AG08395 (cell line): ENCODE data around the gene KLK6.

Experiments
- DNase-seq: peaks from one replicate; pipeline ENCODE4 v3.0.0; 2012; ENCODE audit warnings: mixed read lengths, low spot score

KLK6 gene

GRCh38 chr19:50910722-50911121, 58.7 kb downstream of the KLK6 start:
- DNase-seq: no peak

DNA sequence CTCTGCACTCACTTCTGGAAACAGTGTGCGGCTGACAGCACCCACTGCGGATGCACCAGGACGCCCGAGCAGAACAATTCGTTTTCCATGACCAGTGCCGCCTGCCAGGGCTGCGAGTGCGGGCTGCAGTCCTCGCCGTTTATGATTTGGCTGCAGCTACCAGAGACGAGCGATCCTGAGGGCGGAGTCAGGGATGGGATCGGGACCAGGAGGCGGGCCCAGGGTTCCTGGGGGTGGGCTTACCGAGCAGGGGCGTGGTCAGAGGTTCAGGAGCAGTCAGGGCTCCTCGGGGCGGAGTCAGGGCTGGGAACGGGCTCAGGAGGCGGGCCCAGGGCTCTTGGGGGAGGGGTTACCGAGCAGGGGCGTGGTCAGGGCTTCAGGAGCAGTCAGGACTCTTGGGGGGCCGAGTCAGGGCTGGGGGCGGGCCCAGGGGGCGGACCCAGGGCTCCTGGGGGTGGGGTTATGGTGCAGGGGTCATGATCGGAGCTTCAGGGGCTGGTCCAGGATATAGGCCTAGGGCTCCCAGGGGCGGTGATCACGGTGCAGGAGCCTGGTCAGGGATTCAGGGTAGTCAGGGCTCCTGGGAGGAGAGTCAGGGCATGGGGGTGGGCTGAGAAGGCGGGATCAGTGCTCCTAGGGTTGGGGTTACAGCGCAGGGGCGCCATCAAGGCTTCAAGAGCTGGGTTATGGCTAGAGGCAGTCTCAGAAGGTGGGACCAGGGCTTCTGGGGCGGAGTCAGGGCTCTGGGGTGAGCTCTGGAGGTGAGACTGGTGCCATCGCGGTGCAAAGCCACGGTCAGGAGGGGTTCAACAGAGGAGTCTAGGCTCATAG, 59.9 kb downstream of the KLK6 start:
- peak; percentile 9 for DNase-seq
